ENCODE results near the gene TMEM59L.

GRCh38 chr19:18603255-18603957 is 9.3 kb upstream of the TMEM59L start:
- TF ChIP-seq CTCF (conservative IDR thresholded peaks at IDR 0.05; ENCODE audit: low read depth, low read length) (no peak), RFX5 (IDR thresholded peaks at IDR 0.05; ENCODE audit: low read depth, low read length) (no peak), SMC3 (IDR thresholded peaks at IDR 0.05; ENCODE audit: low read depth, low read length) (no peak), POLR2A (IDR thresholded peaks at IDR 0.05; ENCODE audit: low read depth, low read length) (no peak)
- TF ChIP-seq, protein P1, sequence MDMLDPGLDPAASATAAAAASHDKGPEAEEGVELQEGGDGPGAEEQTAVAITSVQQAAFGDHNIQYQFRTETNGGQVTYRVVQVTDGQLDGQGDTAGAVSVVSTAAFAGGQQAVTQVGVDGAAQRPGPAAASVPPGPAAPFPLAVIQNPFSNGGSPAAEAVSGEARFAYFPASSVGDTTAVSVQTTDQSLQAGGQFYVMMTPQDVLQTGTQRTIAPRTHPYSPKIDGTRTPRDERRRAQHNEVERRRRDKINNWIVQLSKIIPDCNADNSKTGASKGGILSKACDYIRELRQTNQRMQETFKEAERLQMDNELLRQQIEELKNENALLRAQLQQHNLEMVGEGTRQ (IDR thresholded peaks at IDR 0.05; ENCODE audit: low read depth, low read length), result no peak

Measured in IMR-90 (cell line).